Aortic smooth muscle cell (primary cell): ENCODE data around the gene EPB41L4B. TPM values are rescaled to one million over a fixed set of nuclear protein-coding genes. Genes with fewer than 3 reads are reported as not detected.

Source experiments
- total RNA-seq: library from RNA; depleted of rRNA; stranded (reverse); fragments of >200 nt; gene quantifications from 2 replicates; pipeline ENCODE4 v1.2.3, GENCODE V29; 2014

The EPB41L4B gene
- under 0.01 and 0.25 TPM in 2 replicates for total RNA-seq

GRCh38 chr9:109320742-109321448 lies at the start of gene EPB41L4B:
Gene EPB41L4B (minus strand): TSS chr9:109321059. CDS start chr9:109320446, 613 bp downstream.

GRCh38 chr9:109166771-109167601 lies 153.9 kb downstream of the EPB41L4B start, which contains the start of gene FRRS1L:
Gene FRRS1L (minus strand): TSS chr9:109167249. CDS start chr9:109167138, 111 bp downstream.

Other genes starting within 250 kb of the EPB41L4B start
- gene TMEM245, start 201.1 kb downstream of the EPB41L4B start, total RNA-seq = 48.4 and 50.2 TPM in 2 replicates
- gene FRRS1L, start 153.8 kb downstream of the EPB41L4B start, total RNA-seq = not detected in 2 replicates
- 6.8 and 12.7 TPM in 2 replicates for gene PTPN3, start 177.2 kb upstream of the EPB41L4B start, total RNA-seq